SH-SY5Y (cell line): Measurements from ENCODE around the gene GAS6.

Experiments used
- GATA2 ChIP-seq: IDR thresholded peaks from 2 replicates; pipeline ENCODE4 v1.6.1; 2011; ENCODE audit warnings: mild to moderate bottlenecking, low read depth, low read length
- GATA3 ChIP-seq: IDR thresholded peaks from 2 replicates; pipeline ENCODE4 v1.6.1; 2011; ENCODE audit warnings: low read depth, mild to moderate bottlenecking, low read length, moderate library complexity

GAS6 gene

DNA sequence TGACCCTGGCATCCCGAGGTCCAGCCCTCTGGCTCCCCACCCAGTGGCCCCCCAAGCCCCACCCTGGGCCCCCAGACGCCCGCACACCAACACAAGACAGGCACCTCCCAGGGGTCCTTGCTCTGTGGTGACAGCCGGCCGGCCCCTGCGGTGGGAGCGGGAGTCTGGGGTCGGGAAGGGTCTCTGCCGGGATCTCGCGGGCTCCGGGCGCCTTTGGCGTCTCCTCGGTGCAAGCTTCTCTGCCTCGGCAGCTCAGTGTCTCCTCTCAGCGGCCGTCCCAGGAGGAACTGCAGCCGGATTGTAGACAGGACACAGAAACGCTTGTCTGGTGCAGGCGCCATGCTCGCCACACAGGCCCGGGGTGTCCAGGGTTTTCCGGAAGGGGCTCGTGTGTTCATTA lies 61.1 kb downstream of the GAS6 start:
- TF ChIP-seq GATA3 (no peak), GATA2 (no peak)

DNA sequence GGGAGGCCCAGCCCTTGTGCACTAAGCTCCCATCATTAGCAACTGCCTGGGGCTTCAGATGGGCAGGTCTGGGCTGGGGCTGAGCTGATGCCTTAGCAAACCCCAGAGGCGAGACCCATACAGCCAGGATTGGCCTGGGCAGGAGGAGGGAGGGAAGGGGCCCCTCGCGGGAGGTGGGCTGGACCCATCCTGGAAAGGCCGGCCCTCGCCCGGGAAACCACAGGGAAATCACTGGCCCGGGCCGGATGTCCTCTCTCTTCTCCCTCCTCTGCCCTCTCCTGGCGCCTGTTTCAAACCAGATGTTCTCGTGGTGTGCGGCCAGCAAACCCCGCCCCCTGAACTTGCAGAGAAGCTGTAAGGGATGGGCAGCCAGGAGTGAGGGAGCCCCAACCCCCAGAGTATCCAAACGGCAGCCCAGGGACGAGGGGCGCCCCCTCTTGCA lies 61.8 kb downstream of the GAS6 start:
- TF ChIP-seq GATA3 (no peak), GATA2 (no peak)

- TF ChIP-seq GATA2 = no peak
- no peak for TF ChIP-seq GATA3
These were observed 62.5 kb downstream of the GAS6 start for GRCh38 chr13:113801289-113801961.

- TF ChIP-seq GATA3 (no peak), GATA2 (no peak)
These were observed 63.3 kb downstream of the GAS6 start for GRCh38 chr13:113800576-113800926.

GRCh38 chr13:113798200-113798811 lies 65.6 kb downstream of the GAS6 start:
- TF ChIP-seq GATA2 = no peak
- TF ChIP-seq GATA3 = no peak

- TF ChIP-seq GATA2 = no peak
- no peak for TF ChIP-seq GATA3
These were observed 66.8 kb downstream of the GAS6 start for GRCh38 chr13:113796964-113797676.

DNA sequence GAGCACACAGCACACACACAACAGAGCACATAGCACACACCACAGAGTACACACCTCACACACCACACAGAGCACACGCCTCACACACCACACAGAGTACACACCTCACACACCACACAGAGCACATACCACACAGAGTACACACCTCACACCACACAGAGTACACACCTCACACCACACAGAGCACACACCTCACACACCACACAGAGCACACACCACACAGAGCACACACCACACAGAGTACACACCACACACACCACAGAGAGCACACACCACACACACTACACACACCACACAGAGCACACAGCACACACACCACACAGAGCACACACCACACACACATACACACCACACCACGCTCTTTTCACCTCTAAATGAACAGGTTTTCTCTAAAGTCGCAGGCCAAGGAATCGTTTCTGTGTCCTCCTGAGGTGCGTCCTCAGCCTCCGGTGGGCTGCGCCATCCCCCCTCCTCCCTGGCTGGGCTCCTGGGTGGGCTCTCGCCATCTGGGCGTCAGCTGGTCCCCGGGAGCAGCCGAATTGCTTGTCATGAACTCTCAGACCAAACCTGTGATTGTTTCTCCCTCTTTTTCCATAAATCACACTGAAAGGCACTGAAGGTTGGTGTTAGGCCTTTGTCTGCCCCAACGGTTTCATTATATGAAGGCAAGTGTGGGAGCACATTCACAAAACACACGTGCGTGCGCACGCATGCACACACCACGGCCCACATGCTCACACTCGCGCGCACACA lies 67.5 kb downstream of the GAS6 start:
- TF ChIP-seq GATA3 (no peak), GATA2 (no peak)

DNA sequence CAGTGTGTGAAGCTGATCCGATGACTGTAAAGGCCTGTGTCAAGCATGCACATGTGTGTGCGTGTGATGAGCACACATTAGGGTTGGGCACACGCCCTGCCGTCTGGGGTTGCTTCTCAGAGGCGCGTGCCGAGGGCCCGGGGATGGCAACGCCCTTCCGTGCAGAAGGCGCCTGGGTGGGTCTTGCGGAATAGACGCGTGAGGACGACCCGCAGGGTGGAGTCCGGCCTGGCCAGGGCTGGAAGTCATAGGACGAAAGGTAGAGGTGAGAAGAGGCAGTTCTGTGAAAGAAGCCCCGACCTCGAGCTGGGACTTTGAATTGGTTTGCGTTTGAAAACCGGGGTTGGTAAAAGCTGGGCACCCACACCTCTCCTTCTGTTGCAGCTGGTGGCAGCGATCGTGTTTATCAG lies 69.1 kb downstream of the GAS6 start:
- TF ChIP-seq GATA3 = no peak
- no peak for TF ChIP-seq GATA2

DNA sequence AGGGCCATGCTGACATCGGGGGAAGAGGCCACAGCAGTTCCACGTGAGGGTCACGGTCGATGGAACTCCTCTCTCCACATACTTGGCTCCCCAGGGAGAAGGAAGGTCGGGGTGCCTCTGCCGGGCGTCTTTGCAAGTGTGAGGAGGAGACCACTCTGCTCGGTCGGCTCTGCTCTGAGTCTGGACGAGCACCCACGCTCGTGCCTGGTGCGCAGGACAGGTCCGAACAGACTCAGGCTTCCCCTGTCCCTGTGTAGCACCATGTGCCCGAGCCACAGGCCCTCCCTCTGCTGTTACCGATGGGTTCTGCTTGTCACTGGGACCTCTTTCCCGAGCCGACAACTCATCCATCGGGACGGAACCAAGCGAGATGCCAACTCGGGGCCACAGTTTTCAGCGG lies 69.8 kb downstream of the GAS6 start:
- TF ChIP-seq GATA2 = no peak
- TF ChIP-seq GATA3 = no peak

DNA sequence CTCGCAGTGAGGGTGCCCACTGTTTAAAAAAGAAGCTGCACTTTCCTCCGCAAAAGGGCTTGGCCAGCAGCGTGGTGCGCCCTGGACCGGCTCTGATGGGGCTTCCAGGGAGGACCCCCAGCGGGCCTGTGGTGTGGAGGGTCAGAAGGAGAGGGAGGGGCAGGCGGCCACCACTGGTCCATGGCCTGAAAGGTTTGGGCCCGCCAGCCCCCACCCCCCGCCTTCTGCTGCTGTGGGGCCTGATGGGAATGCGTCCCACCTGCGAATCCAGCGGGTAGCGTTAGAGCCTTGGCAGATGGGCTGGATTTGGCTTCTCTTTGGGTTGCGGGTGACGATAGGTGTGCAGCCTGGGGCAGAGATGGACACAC lies 70.2 kb downstream of the GAS6 start:
- TF ChIP-seq GATA2 (no peak), GATA3 (no peak)

DNA sequence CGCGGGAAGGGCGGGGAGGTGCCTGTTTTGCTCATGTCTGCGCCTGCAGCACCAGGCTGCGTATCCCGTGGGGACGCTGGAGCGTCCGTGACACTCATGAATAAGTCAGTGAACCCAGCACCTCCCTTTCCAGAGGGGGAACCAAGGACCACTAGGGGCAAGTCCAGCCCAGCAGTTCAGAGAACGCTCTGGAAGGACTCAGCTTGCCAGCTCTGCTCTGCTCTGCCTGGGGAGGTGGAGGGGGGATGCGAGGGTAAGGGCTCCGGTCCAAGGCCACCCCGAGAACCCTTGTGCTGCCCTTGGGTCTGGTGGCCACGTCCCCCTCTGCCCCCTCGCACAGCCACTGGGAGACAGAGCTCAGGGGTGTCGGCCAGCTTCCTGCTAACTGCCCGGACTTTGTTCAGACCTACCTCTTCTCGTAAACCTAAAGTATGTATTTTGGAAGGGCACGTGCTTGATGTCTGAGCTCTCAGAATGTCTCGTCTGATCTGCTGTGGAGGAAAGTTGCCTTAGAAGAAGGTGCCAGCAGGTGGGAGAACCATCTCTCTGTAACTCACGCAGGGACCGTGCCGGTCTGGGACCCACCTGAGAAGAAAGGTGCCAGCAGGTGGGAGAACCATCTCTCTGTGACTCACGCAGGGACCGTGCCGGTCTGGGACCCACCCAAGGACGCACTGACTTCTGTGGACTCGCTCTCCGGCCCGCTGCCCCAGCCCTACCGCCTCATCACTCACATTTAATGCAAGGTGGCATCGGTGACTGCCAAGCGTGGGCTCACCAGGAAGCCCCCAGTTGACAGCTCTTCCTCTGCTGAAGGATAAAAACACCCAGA lies 70.8 kb downstream of the GAS6 start:
- TF ChIP-seq GATA3 (no peak), GATA2 (no peak)

GRCh38 chr13:113792236-113792770 lies 71.6 kb downstream of the GAS6 start:
- TF ChIP-seq GATA2 (no peak), GATA3 (no peak)

DNA sequence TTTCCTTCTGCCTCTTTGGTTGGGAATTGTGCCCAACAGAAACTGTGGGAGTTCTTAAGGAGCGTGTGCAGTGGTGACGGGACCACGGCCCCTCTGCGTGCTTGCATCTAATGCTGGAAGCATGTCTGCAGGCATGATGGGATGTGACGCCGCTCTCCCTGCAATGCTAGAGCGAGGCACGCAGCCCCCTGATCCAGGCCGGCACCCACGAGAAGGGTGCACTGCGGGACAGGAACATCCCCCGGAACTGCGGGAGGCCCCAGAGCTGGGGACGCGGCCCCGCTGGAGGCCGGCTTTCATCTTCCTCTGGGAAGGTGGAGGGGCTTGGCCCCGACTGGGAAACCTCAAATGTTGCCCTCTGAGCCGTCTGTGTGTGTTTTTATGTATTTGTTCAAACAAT lies 72.1 kb downstream of the GAS6 start:
- TF ChIP-seq GATA3 (no peak), GATA2 (no peak)

DNA sequence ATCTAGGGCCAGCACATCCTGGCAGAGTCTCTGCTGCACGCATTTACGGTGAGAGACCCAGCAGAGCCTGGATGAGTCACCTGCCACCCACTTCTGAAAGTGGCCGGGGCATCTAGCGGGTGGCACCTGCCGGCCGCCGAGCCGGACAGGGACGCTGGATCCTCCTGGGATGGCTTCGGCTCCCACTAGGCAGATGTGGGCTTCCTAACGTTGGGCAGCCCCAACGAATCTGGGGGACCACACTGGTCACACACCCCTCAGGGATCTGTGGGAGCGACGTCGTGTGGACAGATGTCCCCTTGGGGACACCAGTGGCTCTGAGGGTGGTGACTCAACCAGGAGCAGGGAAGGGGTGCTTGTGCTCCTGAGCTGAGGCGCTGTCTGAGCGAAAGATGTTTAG lies 72.7 kb downstream of the GAS6 start:
- TF ChIP-seq GATA3 = no peak
- TF ChIP-seq GATA2 = no peak

GRCh38 chr13:113789167-113789566 lies 74.7 kb downstream of the GAS6 start:
- no peak for TF ChIP-seq GATA2
- no peak for TF ChIP-seq GATA3
